Ovary (tissue), 3 donors: Measurements from ENCODE around the gene ANKRD6.

ENCODE experiments used
- EP300 ChIP-seq: sonication (generic); formaldehyde crosslinking; IDR thresholded peaks from one replicate; pipeline ENCODE4 v1.6.1; 2017; ENCODE audit warnings: antibody characterized with exemption
- POLR2A ChIP-seq: fragments of 450-650 bp; IDR thresholded peaks from one replicate; pipeline ENCODE4 v1.6.1; 2017; ENCODE audit warnings: antibody characterized with exemption, mild to moderate bottlenecking, moderate library complexity
- TF ChIP-seq, protein P1 (sequence below), 3 donors: fragments of 450-650 bp in 2 of 3; fragments of 200-600 bp in 1 of 3; IDR thresholded peaks; one replicate each; pipeline versions ENCODE4 v1.5.1 to v1.8.0; 2016 to 2022; ENCODE audit warnings: antibody characterized with exemption in 3 of 3, mild to moderate bottlenecking in 1 of 3
- donor health status: DM: no; HTN: no; CAD: no.

DNA sequence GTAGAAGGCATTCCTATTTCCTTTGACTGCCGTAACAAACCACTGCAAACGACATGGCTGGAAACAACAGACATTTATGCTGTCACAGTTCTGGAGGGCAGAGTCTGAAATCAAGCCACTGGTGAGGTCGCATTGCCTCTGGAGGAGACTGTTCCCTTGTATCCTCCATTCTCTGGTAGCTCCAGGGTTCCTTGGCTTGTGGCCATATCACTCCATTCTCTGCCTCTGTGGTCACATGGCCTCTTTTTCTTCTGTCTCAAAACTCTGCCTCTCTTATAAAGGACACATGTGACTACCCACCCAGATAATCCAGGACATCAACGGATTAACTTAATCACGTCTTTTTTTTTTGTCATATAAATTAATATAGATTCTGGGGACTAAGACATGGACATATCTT, 121.2 kb downstream of the ANKRD6 start:
- TF ChIP-seq, protein P1, sequence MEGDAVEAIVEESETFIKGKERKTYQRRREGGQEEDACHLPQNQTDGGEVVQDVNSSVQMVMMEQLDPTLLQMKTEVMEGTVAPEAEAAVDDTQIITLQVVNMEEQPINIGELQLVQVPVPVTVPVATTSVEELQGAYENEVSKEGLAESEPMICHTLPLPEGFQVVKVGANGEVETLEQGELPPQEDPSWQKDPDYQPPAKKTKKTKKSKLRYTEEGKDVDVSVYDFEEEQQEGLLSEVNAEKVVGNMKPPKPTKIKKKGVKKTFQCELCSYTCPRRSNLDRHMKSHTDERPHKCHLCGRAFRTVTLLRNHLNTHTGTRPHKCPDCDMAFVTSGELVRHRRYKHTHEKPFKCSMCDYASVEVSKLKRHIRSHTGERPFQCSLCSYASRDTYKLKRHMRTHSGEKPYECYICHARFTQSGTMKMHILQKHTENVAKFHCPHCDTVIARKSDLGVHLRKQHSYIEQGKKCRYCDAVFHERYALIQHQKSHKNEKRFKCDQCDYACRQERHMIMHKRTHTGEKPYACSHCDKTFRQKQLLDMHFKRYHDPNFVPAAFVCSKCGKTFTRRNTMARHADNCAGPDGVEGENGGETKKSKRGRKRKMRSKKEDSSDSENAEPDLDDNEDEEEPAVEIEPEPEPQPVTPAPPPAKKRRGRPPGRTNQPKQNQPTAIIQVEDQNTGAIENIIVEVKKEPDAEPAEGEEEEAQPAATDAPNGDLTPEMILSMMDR (IDR thresholded peaks at IDR 0.05): no peak
- no peak for TF ChIP-seq POLR2A
- TF ChIP-seq EP300: no peak
